OCI-LY1 (cell line): ENCODE results near the gene RET.

Source experiments
- EZH2 ChIP-seq: fragments of 200-600 bp; sonication (generic), shearing (Covaris generic); IDR thresholded peaks from 2 replicates; pipeline ENCODE4 v1.8.0; 2017; ENCODE audit warnings: borderline replicate concordance, mixed run types, mild to moderate bottlenecking, antibody characterized with exemption, low read length, moderate library complexity, mixed read lengths
- TF ChIP-seq, protein P1 (sequence below): fragments of 200-600 bp; sonication (generic), shearing (Covaris generic); IDR thresholded peaks from 2 replicates; pipeline ENCODE4 v1.5.1; 2017; ENCODE audit warnings: mild to moderate bottlenecking, antibody characterized with exemption, low read length, moderate library complexity, mixed read lengths

DNA sequence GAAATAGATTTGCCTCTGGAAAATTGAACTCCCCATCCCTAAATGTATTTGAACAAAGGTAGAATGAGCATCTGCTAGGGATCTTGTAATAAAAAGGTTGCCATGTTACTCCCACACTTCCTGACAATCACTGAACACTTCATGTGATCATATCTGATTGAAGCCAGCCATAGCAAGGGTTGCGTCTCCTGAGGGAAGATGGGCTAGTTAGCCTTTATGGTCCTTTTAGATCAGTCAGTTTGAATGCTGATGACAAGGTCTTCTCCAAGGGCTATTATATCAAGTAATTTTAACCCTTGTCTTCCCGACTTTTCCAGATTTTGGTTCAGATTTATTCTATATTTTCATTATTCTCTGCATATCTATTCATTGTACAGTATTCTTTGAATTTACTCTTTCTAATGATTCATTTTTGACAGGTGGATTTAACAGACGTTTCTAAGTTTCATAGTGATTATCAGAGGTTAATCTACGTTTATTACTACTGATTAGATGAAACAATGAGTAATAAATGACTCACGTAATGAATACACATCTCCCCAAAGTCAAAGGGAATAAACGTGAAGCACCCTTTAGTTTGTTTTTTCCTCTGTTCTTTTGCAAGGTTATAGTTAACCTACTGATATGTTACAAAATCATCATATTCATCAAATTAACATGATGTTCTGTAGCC is 89.5 kb downstream of the RET start:
- TF ChIP-seq, protein P1, sequence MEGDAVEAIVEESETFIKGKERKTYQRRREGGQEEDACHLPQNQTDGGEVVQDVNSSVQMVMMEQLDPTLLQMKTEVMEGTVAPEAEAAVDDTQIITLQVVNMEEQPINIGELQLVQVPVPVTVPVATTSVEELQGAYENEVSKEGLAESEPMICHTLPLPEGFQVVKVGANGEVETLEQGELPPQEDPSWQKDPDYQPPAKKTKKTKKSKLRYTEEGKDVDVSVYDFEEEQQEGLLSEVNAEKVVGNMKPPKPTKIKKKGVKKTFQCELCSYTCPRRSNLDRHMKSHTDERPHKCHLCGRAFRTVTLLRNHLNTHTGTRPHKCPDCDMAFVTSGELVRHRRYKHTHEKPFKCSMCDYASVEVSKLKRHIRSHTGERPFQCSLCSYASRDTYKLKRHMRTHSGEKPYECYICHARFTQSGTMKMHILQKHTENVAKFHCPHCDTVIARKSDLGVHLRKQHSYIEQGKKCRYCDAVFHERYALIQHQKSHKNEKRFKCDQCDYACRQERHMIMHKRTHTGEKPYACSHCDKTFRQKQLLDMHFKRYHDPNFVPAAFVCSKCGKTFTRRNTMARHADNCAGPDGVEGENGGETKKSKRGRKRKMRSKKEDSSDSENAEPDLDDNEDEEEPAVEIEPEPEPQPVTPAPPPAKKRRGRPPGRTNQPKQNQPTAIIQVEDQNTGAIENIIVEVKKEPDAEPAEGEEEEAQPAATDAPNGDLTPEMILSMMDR = no peak
- no peak for TF ChIP-seq EZH2
